ENCODE measurements around the gene PPP4C.
"Not testable (repeated sequence)": the region's sequence is repeated elsewhere in the genome, so short reads cannot be mapped to it uniquely, and the experiment has no call there.

Gene PPP4C

GRCh38 chr16:30120340-30121105 lies 44.7 kb downstream of the PPP4C start:
- Histone ChIP-seq H3K9ac (ENCODE audit: low read depth, low read length) (no peak overlapping the region), H3K4me3 (ENCODE audit: low read depth, low read length) (no peak overlapping the region), H3K27me3 (ENCODE audit: control insufficient read depth, insufficient read depth, low read length) (no peaks in the 10 kb centered on the region), H3K27ac (ENCODE audit: low read depth, low read length) (no peak overlapping the region), H3K36me3 (ENCODE audit: control insufficient read depth, insufficient read depth, low read length) (peaks cover 20% of the 10 kb centered on the region), H3K9me3 (ENCODE audit: control insufficient read depth, insufficient read depth, low read length) (no peaks in the 10 kb centered on the region), H3K4me1 (ENCODE audit: control insufficient read depth, insufficient read depth, low read length) (peaks cover 5% of the 10 kb centered on the region; the same call in 1 of the 2 replicates)

DNA sequence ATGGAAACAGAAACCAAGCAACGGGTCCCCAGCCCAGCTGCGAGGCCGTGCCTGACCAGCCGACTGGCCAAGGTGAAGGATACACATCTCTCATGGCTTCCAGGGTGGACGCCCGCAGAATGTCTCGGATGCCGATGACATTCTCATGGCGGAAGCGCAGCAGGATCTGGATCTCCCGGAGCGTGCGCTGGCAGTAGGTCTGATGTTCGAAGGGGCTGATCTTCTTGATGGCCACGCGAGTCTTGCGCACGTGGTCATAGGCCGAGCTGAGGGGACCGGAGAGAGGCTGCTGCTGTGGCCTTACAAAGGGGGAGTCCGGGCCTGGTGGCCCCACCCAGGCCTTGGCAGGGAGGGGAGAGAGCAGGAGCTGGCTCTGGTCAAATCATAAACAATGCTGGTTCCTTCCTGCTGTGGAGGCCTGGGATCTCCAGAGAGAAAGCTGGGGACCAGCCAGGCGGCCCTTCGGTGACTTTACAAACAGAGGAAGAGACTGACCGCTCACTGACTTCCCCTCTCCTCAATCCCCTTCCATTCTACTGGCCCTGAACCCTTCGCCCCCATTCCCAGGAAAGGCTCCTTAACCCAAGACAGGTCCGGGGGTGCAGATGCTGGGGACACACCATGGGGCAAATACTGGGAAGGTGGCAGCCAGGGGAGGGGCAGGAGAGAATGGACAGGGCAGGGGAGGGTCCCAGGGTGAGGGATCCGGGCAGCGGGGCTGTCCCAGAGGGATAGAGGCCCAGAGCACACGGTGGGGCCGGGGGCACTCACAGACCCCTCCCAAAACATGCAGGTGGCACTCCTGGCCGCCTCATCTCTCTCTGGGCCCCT lies 46.2 kb downstream of the PPP4C start:
- peaks cover 5% of the 10 kb centered on the region; the same call in 1 of the 2 replicates for H3K4me1 ChIP-seq (ENCODE audit: control insufficient read depth, insufficient read depth, low read length)
- no peaks in the 10 kb centered on the region for H3K27me3 ChIP-seq (ENCODE audit: control insufficient read depth, insufficient read depth, low read length)
- no peaks in the 10 kb centered on the region for H3K9me3 ChIP-seq (ENCODE audit: control insufficient read depth, insufficient read depth, low read length)
- no peak overlapping the region for H3K27ac ChIP-seq (ENCODE audit: low read depth, low read length)
- peaks cover 18% of the 10 kb centered on the region for H3K36me3 ChIP-seq (ENCODE audit: control insufficient read depth, insufficient read depth, low read length)
- H3K9ac ChIP-seq (ENCODE audit: low read depth, low read length): no peak overlapping the region
- peak overlapping the region; percentile 74 for H3K4me3 ChIP-seq (ENCODE audit: low read depth, low read length)

GRCh38 chr16:30122604-30123160 lies 46.9 kb downstream of the PPP4C start:
- Histone ChIP-seq H3K36me3 (ENCODE audit: control insufficient read depth, insufficient read depth, low read length) (peaks cover 10% of the 10 kb centered on the region), H3K4me1 (ENCODE audit: control insufficient read depth, insufficient read depth, low read length) (peaks cover 5% of the 10 kb centered on the region; the same call in 1 of the 2 replicates), H3K27ac (ENCODE audit: low read depth, low read length) (no peak overlapping the region), H3K9me3 (ENCODE audit: control insufficient read depth, insufficient read depth, low read length) (no peaks in the 10 kb centered on the region), H3K9ac (ENCODE audit: low read depth, low read length) (no peak overlapping the region; the same call in 1 of the 2 replicates), H3K4me3 (ENCODE audit: low read depth, low read length) (peak overlapping the region; percentile 74), H3K27me3 (ENCODE audit: control insufficient read depth, insufficient read depth, low read length) (no peaks in the 10 kb centered on the region)

- no peak overlapping the region for H3K4me3 ChIP-seq (ENCODE audit: low read depth, low read length)
- no peak overlapping the region for H3K27ac ChIP-seq (ENCODE audit: low read depth, low read length)
- H3K27me3 ChIP-seq (ENCODE audit: control insufficient read depth, insufficient read depth, low read length): no peaks in the 10 kb centered on the region
- H3K4me1 ChIP-seq (ENCODE audit: control insufficient read depth, insufficient read depth, low read length): peaks cover 5% of the 10 kb centered on the region; the same call in 1 of the 2 replicates
- H3K36me3 ChIP-seq (ENCODE audit: control insufficient read depth, insufficient read depth, low read length): no peaks in the 10 kb centered on the region
- H3K9ac ChIP-seq (ENCODE audit: low read depth, low read length): no peak overlapping the region
- no peaks in the 10 kb centered on the region for H3K9me3 ChIP-seq (ENCODE audit: control insufficient read depth, insufficient read depth, low read length)
Measured at GRCh38 chr16:30124985-30125379, 49.2 kb downstream of the PPP4C start.

DNA sequence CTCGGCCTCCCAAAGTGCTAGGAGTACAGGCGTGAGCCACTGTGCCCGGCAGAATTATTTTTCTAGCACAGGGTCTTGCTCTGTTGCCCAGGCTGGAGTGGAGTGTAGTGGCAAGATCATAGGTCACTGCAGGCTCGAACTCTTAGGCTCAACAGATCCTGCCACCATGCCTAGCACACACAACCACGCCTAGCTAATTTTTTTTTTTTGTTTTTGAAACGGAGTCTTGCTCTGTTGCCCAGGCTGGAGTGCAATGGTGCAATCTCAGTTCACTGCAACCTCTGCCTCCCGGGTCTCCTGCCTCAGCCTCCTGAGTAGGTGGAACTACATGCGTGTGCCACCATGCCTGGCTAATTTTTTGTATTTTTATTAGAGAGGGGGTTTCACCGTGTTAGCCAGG lies 49.9 kb downstream of the PPP4C start:
- H3K9me3 ChIP-seq (ENCODE audit: control insufficient read depth, insufficient read depth, low read length); H3K9ac ChIP-seq (ENCODE audit: low read depth, low read length); H3K27me3 ChIP-seq (ENCODE audit: control insufficient read depth, insufficient read depth, low read length); H3K27ac ChIP-seq (ENCODE audit: low read depth, low read length); H3K4me3 ChIP-seq (ENCODE audit: low read depth, low read length); H3K4me1 ChIP-seq (ENCODE audit: control insufficient read depth, insufficient read depth, low read length); H3K36me3 ChIP-seq (ENCODE audit: control insufficient read depth, insufficient read depth, low read length): not testable (repeated sequence)

- no peaks in the 10 kb centered on the region for H3K9me3 ChIP-seq (ENCODE audit: control insufficient read depth, insufficient read depth, low read length)
- H3K9ac ChIP-seq (ENCODE audit: low read depth, low read length): no peak overlapping the region
- H3K36me3 ChIP-seq (ENCODE audit: control insufficient read depth, insufficient read depth, low read length): no peaks in the 10 kb centered on the region
- no peaks in the 10 kb centered on the region for H3K4me1 ChIP-seq (ENCODE audit: control insufficient read depth, insufficient read depth, low read length)
- no peak overlapping the region for H3K27ac ChIP-seq (ENCODE audit: low read depth, low read length)
- no peak overlapping the region for H3K4me3 ChIP-seq (ENCODE audit: low read depth, low read length)
- no peaks in the 10 kb centered on the region for H3K27me3 ChIP-seq (ENCODE audit: control insufficient read depth, insufficient read depth, low read length)
Measured at GRCh38 chr16:30127993-30128392, 52.2 kb downstream of the PPP4C start.

DNA sequence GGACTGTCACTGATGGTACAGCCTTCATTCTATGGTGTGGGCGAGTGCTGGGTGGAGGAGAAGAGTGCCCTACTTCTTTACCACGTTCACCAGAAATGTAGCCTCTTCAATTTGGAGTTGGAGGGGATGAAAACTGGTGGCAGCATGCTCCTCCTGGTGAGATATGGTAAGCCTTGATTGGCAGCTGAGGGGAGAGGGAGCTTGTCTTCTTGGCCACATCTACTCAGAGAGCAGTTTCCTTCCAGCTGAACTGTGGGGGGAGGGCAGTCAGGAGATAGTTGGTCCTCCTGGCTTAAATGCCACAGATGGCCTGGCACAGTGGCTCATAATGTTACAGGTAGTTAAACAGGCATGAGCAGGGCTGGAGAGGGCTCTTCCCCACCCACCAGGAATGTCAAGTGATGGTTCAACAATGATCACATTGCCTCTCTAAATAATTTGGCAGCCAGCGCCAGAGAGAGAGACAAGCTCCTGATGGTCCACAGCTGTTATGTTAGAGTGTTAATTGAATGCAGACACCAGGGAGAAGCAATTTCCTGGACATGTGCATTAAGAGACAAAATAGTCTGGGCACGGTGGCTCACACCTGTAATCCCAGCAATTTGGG lies 56.2 kb downstream of the PPP4C start:
- Histone ChIP-seq H3K4me1 (ENCODE audit: control insufficient read depth, insufficient read depth, low read length) (no peaks in the 10 kb centered on the region), H3K4me3 (ENCODE audit: low read depth, low read length) (no peak overlapping the region), H3K9me3 (ENCODE audit: control insufficient read depth, insufficient read depth, low read length) (no peaks in the 10 kb centered on the region), H3K27ac (ENCODE audit: low read depth, low read length) (no peak overlapping the region), H3K9ac (ENCODE audit: low read depth, low read length) (no peak overlapping the region), H3K27me3 (ENCODE audit: control insufficient read depth, insufficient read depth, low read length) (no peaks in the 10 kb centered on the region), H3K36me3 (ENCODE audit: control insufficient read depth, insufficient read depth, low read length) (no peaks in the 10 kb centered on the region)

DNA sequence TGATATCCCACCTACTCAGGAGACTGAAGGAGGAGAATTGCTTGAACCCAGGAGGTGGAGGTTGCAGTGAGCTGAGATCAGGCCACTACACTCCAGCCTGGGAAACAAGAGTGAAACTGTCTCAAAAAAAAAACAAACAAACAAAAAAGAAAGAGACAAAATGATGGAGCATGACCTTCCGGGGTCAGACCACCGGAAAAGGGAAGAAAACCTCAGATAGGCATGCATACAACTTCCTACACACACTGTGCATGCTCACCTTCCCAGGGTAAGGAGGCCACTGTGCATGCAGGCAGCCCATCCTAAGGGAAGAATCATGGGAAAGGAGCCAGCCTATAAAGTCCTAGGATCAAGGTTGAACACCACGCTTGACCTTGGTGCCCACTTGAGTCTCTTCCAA lies 56.8 kb downstream of the PPP4C start:
- Histone ChIP-seq H3K36me3 (ENCODE audit: control insufficient read depth, insufficient read depth, low read length) (no peaks in the 10 kb centered on the region), H3K4me3 (ENCODE audit: low read depth, low read length) (no peak overlapping the region), H3K4me1 (ENCODE audit: control insufficient read depth, insufficient read depth, low read length) (no peaks in the 10 kb centered on the region), H3K9me3 (ENCODE audit: control insufficient read depth, insufficient read depth, low read length) (no peaks in the 10 kb centered on the region), H3K27me3 (ENCODE audit: control insufficient read depth, insufficient read depth, low read length) (no peaks in the 10 kb centered on the region), H3K27ac (ENCODE audit: low read depth, low read length) (no peak overlapping the region), H3K9ac (ENCODE audit: low read depth, low read length) (no peak overlapping the region)
